Omental fat pad (tissue), 4 donors: ENCODE data around the gene ABCA8. TPM values are rescaled to one million over a fixed set of nuclear protein-coding genes. Genes with fewer than 3 reads are reported as not detected.

Experiments used
- ATAC-seq: fragments of 150-250 bp; one replicate; pipeline ENCODE4 v1.9.1; 2016; ENCODE audit warnings: mild to moderate bottlenecking, moderate library complexity; ENCODE audit not compliant: low FRiP score
- DNase-seq: peaks from one replicate; pipeline ENCODE4 v3.0.0-alpha.2; 2019; ENCODE audit warnings: low spot score
- total RNA-seq, 4 donors: library from RNA; depleted of rRNA; stranded (reverse); fragments of >200 nt; gene quantifications; one replicate each; pipeline ENCODE4 v1.1.0, GENCODE V29; 2016
- TF ChIP-seq, protein P1 (sequence below), 3 donors: fragments of 450-650 bp; IDR thresholded peaks; one replicate each; pipeline ENCODE4 v1.5.1; 2016 to 2017; ENCODE audit warnings: antibody characterized with exemption in 3 of 3, mild to moderate bottlenecking in 3 of 3, moderate library complexity in 2 of 3

Gene ABCA8
- total RNA-seq, 4 donors from 2014 or later, result 49.8 to 302 (median 143) TPM

- ATAC-seq (no peak), DNase-seq (no peak)
- TF ChIP-seq, protein P1, sequence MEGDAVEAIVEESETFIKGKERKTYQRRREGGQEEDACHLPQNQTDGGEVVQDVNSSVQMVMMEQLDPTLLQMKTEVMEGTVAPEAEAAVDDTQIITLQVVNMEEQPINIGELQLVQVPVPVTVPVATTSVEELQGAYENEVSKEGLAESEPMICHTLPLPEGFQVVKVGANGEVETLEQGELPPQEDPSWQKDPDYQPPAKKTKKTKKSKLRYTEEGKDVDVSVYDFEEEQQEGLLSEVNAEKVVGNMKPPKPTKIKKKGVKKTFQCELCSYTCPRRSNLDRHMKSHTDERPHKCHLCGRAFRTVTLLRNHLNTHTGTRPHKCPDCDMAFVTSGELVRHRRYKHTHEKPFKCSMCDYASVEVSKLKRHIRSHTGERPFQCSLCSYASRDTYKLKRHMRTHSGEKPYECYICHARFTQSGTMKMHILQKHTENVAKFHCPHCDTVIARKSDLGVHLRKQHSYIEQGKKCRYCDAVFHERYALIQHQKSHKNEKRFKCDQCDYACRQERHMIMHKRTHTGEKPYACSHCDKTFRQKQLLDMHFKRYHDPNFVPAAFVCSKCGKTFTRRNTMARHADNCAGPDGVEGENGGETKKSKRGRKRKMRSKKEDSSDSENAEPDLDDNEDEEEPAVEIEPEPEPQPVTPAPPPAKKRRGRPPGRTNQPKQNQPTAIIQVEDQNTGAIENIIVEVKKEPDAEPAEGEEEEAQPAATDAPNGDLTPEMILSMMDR (IDR thresholded peaks at IDR 0.05), result no peak
Observed at GRCh38 chr17:68867759-68868516, 87.3 kb downstream of the ABCA8 start.

DNA sequence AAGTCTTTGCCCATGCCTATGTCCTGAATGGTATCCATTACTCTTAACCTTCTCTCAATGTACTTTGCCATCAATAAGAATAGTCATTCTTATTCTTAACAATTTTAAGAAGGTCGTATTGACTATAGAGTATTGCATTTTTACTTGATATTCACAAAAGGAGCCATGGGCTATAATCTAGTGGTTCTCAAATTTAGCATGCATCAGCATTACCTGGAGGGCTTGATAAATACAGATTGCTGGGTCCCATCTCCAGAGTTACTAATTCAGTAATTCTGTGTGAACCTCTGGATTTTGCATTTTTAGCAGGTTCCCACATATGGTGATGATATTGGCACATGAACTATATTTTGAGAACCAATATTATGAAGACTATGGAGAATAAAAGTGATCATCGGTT lies 89.6 kb downstream of the ABCA8 start:
- TF ChIP-seq, protein P1 (IDR thresholded peaks at IDR 0.05), result no peak
- DNase-seq (no peak), ATAC-seq (no peak)

DNA sequence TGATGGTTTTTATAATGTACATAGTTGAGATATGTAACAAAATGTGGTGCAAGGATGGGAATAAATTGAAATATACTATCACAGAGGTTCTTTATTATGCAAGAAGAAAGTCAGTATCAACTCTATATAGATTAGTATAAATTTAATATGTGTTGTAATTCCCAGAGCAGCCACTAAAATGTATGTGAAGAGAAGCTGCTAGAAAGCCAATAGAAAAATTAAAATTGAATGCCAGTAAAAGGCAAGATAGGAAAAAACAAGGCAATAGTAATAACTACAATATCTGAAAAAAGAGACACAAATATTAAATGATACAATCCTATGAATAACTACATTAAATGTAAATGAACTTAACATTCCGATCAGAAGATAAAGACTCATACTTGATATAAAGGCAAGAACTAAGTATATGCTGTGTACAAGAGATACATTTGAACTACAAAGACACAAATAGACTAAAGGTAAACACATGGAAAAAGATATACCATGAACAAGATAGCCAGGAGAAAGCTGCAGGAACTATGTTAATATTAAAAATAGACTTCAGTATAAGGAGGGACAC lies 92.0 kb downstream of the ABCA8 start:
- TF ChIP-seq, protein P1 (IDR thresholded peaks at IDR 0.05), result no peak
- no peak for DNase-seq
- ATAC-seq, result no peak

- ATAC-seq, result no peak
- TF ChIP-seq, protein P1 (IDR thresholded peaks at IDR 0.05), result no peak
- no peak for DNase-seq
Observed at GRCh38 chr17:68861602-68862001, 93.6 kb downstream of the ABCA8 start.

GRCh38 chr17:68860941-68861340 lies 94.3 kb downstream of the ABCA8 start:
- ATAC-seq (no peak), DNase-seq (no peak)
- TF ChIP-seq, protein P1 (IDR thresholded peaks at IDR 0.05), result no peak

GRCh38 chr17:68854452-68854851 lies 100.7 kb downstream of the ABCA8 start:
- DNase-seq (no peak), ATAC-seq (no peak)
- TF ChIP-seq, protein P1 (IDR thresholded peaks at IDR 0.05), result no peak

DNA sequence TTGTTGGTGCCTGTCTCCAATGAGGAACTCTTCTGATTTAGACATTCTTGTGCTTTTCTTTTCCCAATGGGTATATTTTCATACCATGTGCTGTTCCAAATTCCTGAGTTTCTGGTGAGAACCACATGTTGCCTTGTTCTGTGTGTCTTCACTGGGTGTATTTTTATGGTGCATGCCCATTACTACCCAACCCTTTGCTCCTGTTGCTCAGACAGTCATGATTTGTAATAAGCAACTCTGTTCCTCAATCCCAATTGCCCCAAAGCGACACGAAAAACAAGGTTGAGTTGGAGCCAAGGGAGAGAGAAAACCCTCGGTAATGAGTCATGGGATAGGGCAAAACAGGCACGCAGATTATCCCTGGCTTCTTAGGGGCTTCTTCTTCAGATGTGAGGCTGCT lies 101.8 kb downstream of the ABCA8 start:
- no peak for DNase-seq

More for the DNA sequence above, 101.8 kb downstream of the ABCA8 start:
- ATAC-seq, result no peak
- TF ChIP-seq, protein P1 (IDR thresholded peaks at IDR 0.05), result no peak
